Measurements from ENCODE around the gene ELF1.
"Not testable (repeated sequence)": the region's sequence is repeated elsewhere in the genome, so short reads cannot be mapped to it uniquely, and the experiment has no call there.

ELF1 gene

DNA sequence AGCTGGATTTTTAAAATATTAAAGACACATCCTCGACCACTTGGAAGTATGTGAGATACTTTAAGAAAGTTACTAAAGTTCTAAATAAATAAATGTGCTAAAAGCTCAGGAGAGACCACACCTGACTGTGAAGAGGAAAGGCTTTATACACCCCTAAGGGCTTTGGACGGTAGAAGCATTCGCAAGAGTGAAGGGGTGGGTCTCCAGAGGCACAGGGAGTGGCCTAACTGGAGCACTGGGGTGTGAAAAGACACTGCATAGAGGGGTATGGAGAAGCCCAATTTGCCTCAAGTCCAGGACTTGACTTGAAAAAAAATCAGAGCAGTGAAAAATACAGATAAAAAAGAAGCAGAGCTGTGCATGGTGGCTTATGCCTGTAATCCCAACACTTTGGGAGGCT, 125.5 kb downstream of the ELF1 start:
- not testable (repeated sequence) for DNase-seq (ENCODE audit: low read depth in 3 of 3)

DNA sequence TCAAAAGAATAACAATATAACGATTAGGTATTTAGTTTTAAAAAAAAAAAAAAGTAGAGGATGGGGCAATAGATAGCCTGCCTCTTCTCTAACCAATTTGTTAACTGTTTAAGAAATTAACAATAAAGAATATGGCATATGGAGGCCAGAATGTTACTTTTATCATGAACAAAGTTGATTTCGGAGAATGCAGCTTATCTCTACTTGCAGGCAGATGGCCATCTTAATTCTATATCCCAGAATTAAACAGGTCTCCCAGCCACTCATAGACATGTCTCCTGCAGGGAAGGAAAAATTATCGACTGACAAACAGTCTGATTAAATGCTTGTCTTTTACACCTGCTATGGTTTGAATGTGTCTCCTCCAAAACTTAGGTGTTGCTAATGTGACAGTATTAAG, 133.1 kb downstream of the ELF1 start:
- DNase-seq (ENCODE audit: low read depth in 3 of 3) = no peak

DNA sequence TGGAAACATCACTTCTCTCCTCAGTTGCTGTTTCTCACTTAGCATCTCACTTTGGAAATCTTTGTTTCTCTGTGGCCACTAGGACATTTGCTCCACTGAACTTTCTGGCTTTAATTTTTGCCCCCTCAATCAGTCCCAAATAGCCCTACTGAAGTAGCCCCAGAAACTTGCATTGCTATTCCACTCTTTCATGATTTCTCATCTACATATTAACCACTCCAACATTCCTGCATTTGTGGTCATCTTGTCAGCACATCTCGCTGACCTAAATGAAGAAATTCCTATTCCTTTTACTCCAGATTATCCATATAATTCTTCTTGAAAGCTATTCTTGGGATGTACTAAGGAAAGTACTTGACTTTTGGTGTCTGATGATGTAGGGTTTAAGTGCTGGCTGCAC, 134.9 kb downstream of the ELF1 start:
- DNase-seq (ENCODE audit: low read depth in 3 of 3) = not testable (repeated sequence)
